Measurements from ENCODE around the gene PTPRM.

PTPRM gene

GRCh38 chr18:8190980-8191379, 623.9 kb downstream of the PTPRM start:
- ATAC-seq, result no peak
- no peak for TF ChIP-seq ZNF8 (CRISPR knock-in tag; IDR thresholded peaks at IDR 0.05)
- no peak for TF ChIP-seq TOX (CRISPR knock-in tag; IDR thresholded peaks at IDR 0.05; ENCODE audit: borderline replicate concordance)
- TF ChIP-seq ESRRG (CRISPR knock-in tag; IDR thresholded peaks at IDR 0.05), result no peak
- no peak for TF ChIP-seq ZC3H10 (CRISPR knock-in tag; IDR thresholded peaks at IDR 0.05)
- TF ChIP-seq ZNF565 (CRISPR knock-in tag; conservative IDR thresholded peaks at IDR 0.05; ENCODE audit: low read depth), result no peak
- no peak for TF ChIP-seq ARNTL (CRISPR knock-in tag; IDR thresholded peaks at IDR 0.05; ENCODE audit: borderline replicate concordance, low read depth)
- TF ChIP-seq ZFP3 (CRISPR knock-in tag; IDR thresholded peaks at IDR 0.05), result no peak
- TF ChIP-seq CSDC2 (CRISPR knock-in tag; IDR thresholded peaks at IDR 0.05), result no peak
- TF ChIP-seq CREB5 (CRISPR knock-in tag; IDR thresholded peaks at IDR 0.05; ENCODE audit: low read depth), result no peak
- TF ChIP-seq SNAI2 (CRISPR knock-in tag; IDR thresholded peaks at IDR 0.05), result no peak
- no peak for TF ChIP-seq ZFP30 (CRISPR knock-in tag; IDR thresholded peaks at IDR 0.05)
- no peak for TF ChIP-seq CSRNP3 (CRISPR knock-in tag; IDR thresholded peaks at IDR 0.05)
- no peak for TF ChIP-seq POU6F1 (CRISPR knock-in tag; IDR thresholded peaks at IDR 0.05; ENCODE audit: borderline replicate concordance, low read depth)

GRCh38 chr18:8194431-8194830, 627.3 kb downstream of the PTPRM start:
- no peak for ATAC-seq
- TF ChIP-seq PATZ1 (CRISPR knock-in tag; IDR thresholded peaks at IDR 0.05; ENCODE audit: borderline replicate concordance) (no peak), RARB (CRISPR knock-in tag; IDR thresholded peaks at IDR 0.05) (no peak)

GRCh38 chr18:8196238-8196637, 629.1 kb downstream of the PTPRM start:
- TF ChIP-seq GLIS3 (CRISPR knock-in tag; IDR thresholded peaks at IDR 0.05), result no peak
- TF ChIP-seq TOX (CRISPR knock-in tag; IDR thresholded peaks at IDR 0.05; ENCODE audit: borderline replicate concordance), result no peak
- ATAC-seq, result no peak

- ATAC-seq, result no peak
- TF ChIP-seq ZFP3 (CRISPR knock-in tag; IDR thresholded peaks at IDR 0.05), result no peak
- TF ChIP-seq SNAI2 (CRISPR knock-in tag; IDR thresholded peaks at IDR 0.05), result no peak
- TF ChIP-seq ZNF70 (CRISPR knock-in tag; IDR thresholded peaks at IDR 0.05), result no peak
- no peak for TF ChIP-seq OSR1 (CRISPR knock-in tag; IDR thresholded peaks at IDR 0.05)
- TF ChIP-seq POU6F1 (CRISPR knock-in tag; IDR thresholded peaks at IDR 0.05; ENCODE audit: borderline replicate concordance, low read depth), result no peak
- TF ChIP-seq CREB5 (CRISPR knock-in tag; IDR thresholded peaks at IDR 0.05; ENCODE audit: low read depth), result no peak
- no peak for TF ChIP-seq ARNTL (CRISPR knock-in tag; IDR thresholded peaks at IDR 0.05; ENCODE audit: borderline replicate concordance, low read depth)
- no peak for TF ChIP-seq BACH2 (CRISPR knock-in tag; IDR thresholded peaks at IDR 0.05; ENCODE audit: borderline replicate concordance)
- no peak for TF ChIP-seq ESRRG (CRISPR knock-in tag; IDR thresholded peaks at IDR 0.05)
- TF ChIP-seq ZFP30 (CRISPR knock-in tag; IDR thresholded peaks at IDR 0.05), result no peak
- no peak for TF ChIP-seq ZNF8 (CRISPR knock-in tag; IDR thresholded peaks at IDR 0.05)
- no peak for TF ChIP-seq PATZ1 (CRISPR knock-in tag; IDR thresholded peaks at IDR 0.05; ENCODE audit: borderline replicate concordance)
- TF ChIP-seq CSDC2 (CRISPR knock-in tag; IDR thresholded peaks at IDR 0.05), result no peak
- TF ChIP-seq TOX (CRISPR knock-in tag; IDR thresholded peaks at IDR 0.05; ENCODE audit: borderline replicate concordance), result no peak
- no peak for TF ChIP-seq ZNF565 (CRISPR knock-in tag; conservative IDR thresholded peaks at IDR 0.05; ENCODE audit: low read depth)
- no peak for TF ChIP-seq CSRNP3 (CRISPR knock-in tag; IDR thresholded peaks at IDR 0.05)
- TF ChIP-seq ZC3H10 (CRISPR knock-in tag; IDR thresholded peaks at IDR 0.05), result no peak
Observed at GRCh38 chr18:8197499-8197898, 630.4 kb downstream of the PTPRM start.

Data from SK-N-SH treated with all-trans-retinoic acid at 6 μM for 48 hours (cell line).